Epithelial cell of proximal tubule (primary cell): ENCODE data around the gene GTPBP10. TPM values are rescaled to one million over a fixed set of nuclear protein-coding genes. Genes with fewer than 3 reads are reported as not detected.

Source experiments
- DNase-seq: peaks from one replicate; pipeline ENCODE4 v3.0.0-alpha.2; 2011; ENCODE audit warnings: low read depth
- H3K4me3 ChIP-seq: 2 replicates; pipeline ENCODE4 v1.5.1; 2011; ENCODE audit warnings: low read depth, mild to moderate bottlenecking, low read length
- total RNA-seq: library from RNA; depleted of rRNA; stranded (reverse); fragments of >200 nt; gene quantifications from 2 replicates; pipeline ENCODE4 v1.2.3, GENCODE V29; 2015
- TF ChIP-seq, protein P1 (sequence below): conservative IDR thresholded peaks from 2 replicates; pipeline ENCODE4 v1.5.1; 2012; ENCODE audit warnings: low read depth, mild to moderate bottlenecking, low read length

Gene GTPBP10, protein sequence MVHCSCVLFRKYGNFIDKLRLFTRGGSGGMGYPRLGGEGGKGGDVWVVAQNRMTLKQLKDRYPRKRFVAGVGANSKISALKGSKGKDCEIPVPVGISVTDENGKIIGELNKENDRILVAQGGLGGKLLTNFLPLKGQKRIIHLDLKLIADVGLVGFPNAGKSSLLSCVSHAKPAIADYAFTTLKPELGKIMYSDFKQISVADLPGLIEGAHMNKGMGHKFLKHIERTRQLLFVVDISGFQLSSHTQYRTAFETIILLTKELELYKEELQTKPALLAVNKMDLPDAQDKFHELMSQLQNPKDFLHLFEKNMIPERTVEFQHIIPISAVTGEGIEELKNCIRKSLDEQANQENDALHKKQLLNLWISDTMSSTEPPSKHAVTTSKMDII
- 10.5 and 20.8 TPM in 2 replicates for total RNA-seq

DNA sequence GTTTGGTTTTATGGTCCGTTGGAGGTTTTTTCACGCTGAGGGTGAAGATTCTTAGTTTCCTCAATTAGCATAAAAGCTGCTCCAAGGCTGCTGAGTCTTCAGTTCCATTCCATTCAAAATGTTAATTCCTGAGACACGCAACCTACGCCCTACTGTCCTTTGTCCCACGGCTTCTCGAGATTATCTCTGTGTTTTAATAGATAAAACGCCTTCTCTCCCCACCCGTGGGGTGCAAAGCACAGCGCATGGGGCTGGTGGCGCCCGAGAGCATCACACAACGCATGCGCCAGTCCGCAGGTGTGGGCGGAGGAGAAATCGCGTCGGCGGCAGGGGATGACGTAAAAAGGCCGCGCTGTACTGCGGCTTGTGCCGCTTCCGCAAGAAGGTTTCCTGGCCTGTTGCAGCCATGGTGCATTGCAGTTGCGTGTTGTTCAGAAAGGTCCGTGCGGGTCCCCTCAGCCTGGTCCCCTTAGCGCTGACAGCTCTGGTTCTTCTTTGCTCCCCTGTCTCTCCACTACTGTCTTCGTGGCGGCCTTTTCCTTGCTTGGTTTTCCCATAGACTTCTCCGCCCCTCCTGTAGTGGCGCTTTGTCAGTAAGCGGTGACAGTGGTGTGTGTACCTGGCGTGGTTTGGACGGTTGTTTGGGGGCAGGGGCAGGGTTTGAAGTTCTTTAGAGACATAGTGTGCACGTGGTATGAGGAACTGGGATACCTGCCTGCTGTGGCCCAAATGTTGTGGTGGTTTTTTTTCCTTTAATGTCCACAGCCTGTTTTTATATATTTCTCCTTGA, at the start of gene GTPBP10:
GTPBP10 (plus strand) TSS at position 381 of the 790 bp plus-strand sequence; CDS start at position 407, 26 bp downstream.
- TF ChIP-seq, protein P1, sequence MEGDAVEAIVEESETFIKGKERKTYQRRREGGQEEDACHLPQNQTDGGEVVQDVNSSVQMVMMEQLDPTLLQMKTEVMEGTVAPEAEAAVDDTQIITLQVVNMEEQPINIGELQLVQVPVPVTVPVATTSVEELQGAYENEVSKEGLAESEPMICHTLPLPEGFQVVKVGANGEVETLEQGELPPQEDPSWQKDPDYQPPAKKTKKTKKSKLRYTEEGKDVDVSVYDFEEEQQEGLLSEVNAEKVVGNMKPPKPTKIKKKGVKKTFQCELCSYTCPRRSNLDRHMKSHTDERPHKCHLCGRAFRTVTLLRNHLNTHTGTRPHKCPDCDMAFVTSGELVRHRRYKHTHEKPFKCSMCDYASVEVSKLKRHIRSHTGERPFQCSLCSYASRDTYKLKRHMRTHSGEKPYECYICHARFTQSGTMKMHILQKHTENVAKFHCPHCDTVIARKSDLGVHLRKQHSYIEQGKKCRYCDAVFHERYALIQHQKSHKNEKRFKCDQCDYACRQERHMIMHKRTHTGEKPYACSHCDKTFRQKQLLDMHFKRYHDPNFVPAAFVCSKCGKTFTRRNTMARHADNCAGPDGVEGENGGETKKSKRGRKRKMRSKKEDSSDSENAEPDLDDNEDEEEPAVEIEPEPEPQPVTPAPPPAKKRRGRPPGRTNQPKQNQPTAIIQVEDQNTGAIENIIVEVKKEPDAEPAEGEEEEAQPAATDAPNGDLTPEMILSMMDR, result peak; percentile 67
- peak within 1 kb of the TSS; percentile 99 for H3K4me3 ChIP-seq

DNA sequence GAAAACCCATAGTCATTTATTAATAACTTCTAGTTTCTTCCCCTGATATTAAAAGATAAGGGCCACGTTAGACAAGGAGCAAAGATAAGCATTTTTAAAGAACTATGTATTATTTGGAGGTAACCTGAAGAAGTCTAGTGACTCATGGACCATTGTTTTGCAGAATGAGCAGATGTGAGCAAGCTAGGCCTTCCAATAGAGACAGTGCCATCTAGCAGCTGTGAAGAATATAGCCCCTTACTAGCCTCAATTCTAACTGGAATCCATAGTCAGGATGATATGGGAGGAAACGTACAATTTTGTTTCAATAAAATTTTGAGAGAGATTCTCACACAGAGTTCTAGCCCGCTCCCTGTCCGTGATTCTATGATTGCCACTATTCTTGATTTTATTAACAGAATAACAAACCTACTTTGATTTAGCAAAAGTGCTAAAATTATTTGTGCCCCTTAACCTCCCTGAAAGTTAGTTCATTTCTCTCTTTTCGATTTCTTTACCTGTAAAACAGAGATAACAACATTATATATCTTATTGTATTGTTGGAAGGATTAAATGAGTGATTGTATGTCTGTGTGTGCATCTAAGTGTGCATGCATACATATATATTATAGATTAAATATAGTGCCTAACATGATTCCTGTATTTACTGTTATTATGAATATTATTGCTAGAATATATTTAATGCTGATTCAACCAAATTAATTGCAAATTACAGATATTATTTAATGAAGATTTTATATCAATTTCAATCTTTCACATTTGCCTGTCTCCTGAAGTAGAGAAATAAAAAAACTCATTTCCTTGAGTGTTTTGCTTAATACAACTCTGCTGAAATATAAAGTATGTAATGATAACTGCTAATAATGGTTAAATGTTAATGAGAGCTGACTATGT, 48.1 kb upstream of the GTPBP10 start:
- H3K4me3 ChIP-seq, result no peak overlapping the region
- TF ChIP-seq, protein P1, result peak; percentile 81
- DNase-seq, result peak; percentile 25

More for the DNA sequence above, at the start of gene GTPBP10:
- peak; percentile 68 for DNase-seq

DNA sequence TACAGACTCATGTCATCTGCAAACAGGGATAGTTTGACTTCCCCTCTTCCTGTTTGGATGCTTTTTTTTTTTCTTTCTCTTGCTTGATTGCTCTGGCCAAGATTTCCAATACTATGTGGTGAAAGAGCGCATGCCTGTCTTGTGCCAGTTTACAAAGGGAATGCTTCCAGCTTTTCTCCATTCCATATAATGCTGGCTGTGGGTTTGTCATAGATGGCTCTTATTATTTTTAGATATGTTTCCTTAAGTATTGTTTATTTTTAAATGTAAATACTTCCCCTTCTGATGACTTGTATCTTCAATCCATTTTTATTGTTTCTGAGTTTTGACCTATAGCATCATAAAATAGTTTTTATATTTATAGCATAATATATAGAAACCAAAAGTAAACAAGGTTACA, 43.3 kb upstream of the GTPBP10 start:
- TF ChIP-seq, protein P1, result no peak
- no peak overlapping the region for H3K4me3 ChIP-seq
- no peak for DNase-seq

DNA sequence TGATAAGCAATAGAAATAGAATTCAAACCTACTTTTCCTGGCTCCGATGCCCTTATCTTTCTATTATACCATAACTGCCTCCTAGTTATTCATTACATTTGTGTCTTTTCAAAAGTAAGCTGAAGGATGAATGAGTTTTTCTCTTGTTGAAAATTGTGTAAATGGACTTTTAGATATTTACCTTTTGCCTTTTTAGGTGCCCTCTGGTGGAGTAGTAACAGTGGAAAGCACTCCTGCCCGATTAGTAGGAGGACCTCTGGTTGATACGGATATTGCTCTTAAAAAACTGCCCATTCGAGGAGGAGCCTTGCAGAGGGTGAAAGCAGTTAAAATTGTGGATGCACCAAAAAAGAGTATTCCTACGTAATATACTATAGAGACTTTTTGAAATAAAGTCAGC, 36.6 kb upstream of the GTPBP10 start:
- no peak for DNase-seq
- no peak overlapping the region for H3K4me3 ChIP-seq
- TF ChIP-seq, protein P1, result no peak

DNA sequence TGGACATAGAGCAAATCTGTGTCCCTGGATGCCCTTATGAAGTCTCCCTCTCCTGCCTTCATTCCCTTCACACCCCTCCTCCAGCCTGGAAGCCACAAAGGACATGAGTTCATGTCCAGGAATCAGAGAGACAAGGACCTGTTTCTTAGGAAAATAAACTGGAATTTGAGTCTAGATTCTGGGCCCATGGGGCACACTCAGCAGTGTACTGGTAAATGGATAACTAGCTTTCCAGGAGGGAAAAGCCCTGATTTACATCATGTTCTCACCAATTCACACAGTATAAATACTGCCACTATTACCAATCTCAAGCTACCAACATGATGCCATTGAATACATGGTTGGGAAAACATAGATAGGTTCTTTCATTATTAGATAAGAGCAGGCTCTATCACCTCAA, 35.3 kb upstream of the GTPBP10 start:
- no peak overlapping the region for H3K4me3 ChIP-seq
- DNase-seq, result peak; percentile 53
- TF ChIP-seq, protein P1, result no peak

DNA sequence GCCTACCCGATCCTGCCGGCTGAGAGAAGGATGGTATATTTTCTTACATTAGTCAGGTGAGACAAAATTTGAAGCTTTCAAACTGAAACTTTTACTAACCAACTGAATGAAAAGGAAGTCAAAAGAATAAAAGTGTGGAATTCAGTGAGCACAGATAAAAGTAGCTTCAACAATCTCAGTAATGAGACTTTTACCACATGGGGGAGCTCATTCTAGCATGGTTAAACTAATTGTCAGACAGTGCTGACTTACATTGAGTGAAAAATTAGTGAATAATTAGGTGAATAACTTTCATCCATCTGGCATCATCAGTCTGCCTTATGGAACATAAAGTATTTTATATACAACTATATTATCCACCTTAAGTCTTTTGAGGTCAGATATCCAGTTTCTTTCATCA, 33.8 kb upstream of the GTPBP10 start:
- TF ChIP-seq, protein P1, result peak; percentile 57
- H3K4me3 ChIP-seq, result no peak overlapping the region
- no peak for DNase-seq
